OCI-LY7 (cell line): ENCODE data around the gene SYNDIG1L. TPM values are rescaled to one million over a fixed set of nuclear protein-coding genes. Genes with fewer than 3 reads are reported as not detected.

Source experiments
- BruUV-seq: library from RNA; stranded (reverse); fragments of 400-500 nt; replicated peaks from 2 replicates; lab custom pipeline; 2021; lab: Mats Ljungman, UMichigan
- CTCF ChIA-PET: fragments of 300-600 bp; sonication (Branson Sonifier 250); formaldehyde crosslinking; loops from one replicate; lab custom pipeline; 2022; ENCODE audit warnings: antibody characterized with exemption; ENCODE audit not compliant: unreplicated experiment; lab: Charles Lee
- POLR2A ChIA-PET: fragments of 300-600 bp; sonication (Branson Sonifier 250); formaldehyde crosslinking; loops from one replicate; lab custom pipeline; 2022; ENCODE audit warnings: antibody characterized with exemption; lab: Charles Lee
- DNase-seq: peaks from one replicate; pipeline ENCODE4 v3.0.0-alpha.2; 2015; ENCODE audit warnings: low spot score
- H2AFZ ChIP-seq: fragments of 200-600 bp; sonication (generic), shearing (Covaris generic); 2 replicates; pipeline ENCODE4 v1.6.1; 2014; ENCODE audit warnings: mild to moderate bottlenecking, antibody characterized with exemption, low read length, moderate library complexity
- H3K27ac ChIP-seq: fragments of 200-600 bp; sonication (generic); 2 replicates; pipeline ENCODE4 v1.5.1; 2014; ENCODE audit warnings: mixed run types, low read depth, mild to moderate bottlenecking, moderate library complexity, low read length, inconsistent platforms; ENCODE audit not compliant: poor library complexity, severe bottlenecking
- H3K36me3 ChIP-seq: fragments of 200-600 bp; sonication (generic); 2 replicates; pipeline ENCODE4 v1.6.1; 2014; ENCODE audit warnings: mild to moderate bottlenecking, antibody characterized with exemption, low read length, moderate library complexity, mixed read lengths; ENCODE audit not compliant: insufficient read depth
- H3K4me1 ChIP-seq: fragments of 200-600 bp; sonication (generic); 2 replicates; pipeline ENCODE4 v1.5.1; 2014; ENCODE audit warnings: mild to moderate bottlenecking, low read length; ENCODE audit not compliant: insufficient read depth, poor library complexity, severe bottlenecking
- H3K4me2 ChIP-seq: fragments of 200-600 bp; sonication (generic); 2 replicates; pipeline ENCODE4 v1.6.1; 2014; ENCODE audit warnings: mild to moderate bottlenecking, low read length
- H3K4me3 ChIP-seq: fragments of 200-600 bp; sonication (generic); 2 replicates; pipeline ENCODE4 v1.5.1; 2014; ENCODE audit warnings: mild to moderate bottlenecking, low read depth, low read length; ENCODE audit not compliant: poor library complexity, severe bottlenecking
- H3K79me2 ChIP-seq: fragments of 200-600 bp; sonication (generic); 2 replicates; pipeline ENCODE4 v1.6.1; 2016; ENCODE audit warnings: low read depth, mild to moderate bottlenecking, low read length, moderate library complexity, mixed read lengths; ENCODE audit not compliant: insufficient read depth
- H3K9me2 ChIP-seq: fragments of 200-600 bp; sonication (generic); 2 replicates; pipeline ENCODE4 v1.6.1; 2016; ENCODE audit warnings: mild to moderate bottlenecking, low read length, mixed read lengths; ENCODE audit not compliant: insufficient read depth
- H3K9me3 ChIP-seq: fragments of 200-600 bp; sonication (generic); 2 replicates; pipeline ENCODE4 v1.6.1; 2014; ENCODE audit warnings: mild to moderate bottlenecking, mixed run types, low read length, mixed read lengths
- H4K20me1 ChIP-seq: fragments of 200-600 bp; sonication (generic); 2 replicates; pipeline ENCODE4 v1.6.1; 2014; ENCODE audit warnings: mild to moderate bottlenecking, antibody characterized with exemption, low read length, moderate library complexity, mixed read lengths; ENCODE audit not compliant: insufficient read depth
- CTCF ChIP-seq: fragments of 200-600 bp; sonication (generic); conservative IDR thresholded peaks from 2 replicates; pipeline ENCODE4 v1.5.1; 2014; ENCODE audit warnings: mild to moderate bottlenecking, antibody characterized with exemption, low read length, moderate library complexity, mixed read lengths
- EZH2phosphoT487 ChIP-seq: fragments of 200-600 bp; sonication (generic); IDR thresholded peaks from 2 replicates; pipeline ENCODE4 v1.6.1; 2018; ENCODE audit warnings: low read depth, borderline replicate concordance, mild to moderate bottlenecking, mixed run types, antibody characterized with exemption, low read length, moderate library complexity, mixed read lengths
- intact Hi-C: fragments of 100-400 bp; cut with micrococcal nuclease; formaldehyde crosslinking; loops from one replicate; pipeline ENCODE4 v1.10.0; 2022; ENCODE audit not compliant: unreplicated experiment
- total RNA-seq, 2 experiments: library from RNA; depleted of rRNA in 1 of 2; stranded (reverse); fragments of >200 nt in 1 of 2; shearing (Covaris generic) in 1 of 2; gene quantifications; 2 replicates each; pipeline ENCODE4 v1.2.3, GENCODE V29; 2014 to 2022

The SYNDIG1L gene
- total RNA-seq, 2 experiments from 2014 or later = not detected

GRCh38 chr14:74415115-74415437 is 10.9 kb downstream of the SYNDIG1L start:
- Histone ChIP-seq H2AFZ (no peak overlapping the region), H3K79me2 (no peaks in the 10 kb centered on the region), H3K36me3 (no peaks in the 10 kb centered on the region), H3K27ac (no peak overlapping the region), H3K4me3 (no peak overlapping the region), H3K9me2 (no peaks in the 10 kb centered on the region), H3K4me1 (no peaks in the 10 kb centered on the region), H3K4me2 (no peak overlapping the region), H3K9me3 (no peaks in the 10 kb centered on the region), H4K20me1 (no peaks in the 10 kb centered on the region)
- no TSS peak for BruUV-seq
- intact Hi-C loops = no loop called here
- ChIA-PET CTCF (no interaction called here), POLR2A (interaction anchor here (0.6 kb wide), 1 partner anchor 94 kb away, joined by 5 read pairs; no protein-coding TSS in a partner anchor)
- no peak for DNase-seq
- TF ChIP-seq EZH2phosphoT487 (no peak), CTCF (no peak)

- no peaks in the 10 kb centered on the region for H3K36me3 ChIP-seq
- H3K9me2 ChIP-seq = no peaks in the 10 kb centered on the region
- TF ChIP-seq CTCF = no peak
- no peak for TF ChIP-seq EZH2phosphoT487
- no peaks in the 10 kb centered on the region for H4K20me1 ChIP-seq
- no peak overlapping the region for H3K4me3 ChIP-seq
- no peak overlapping the region for H3K4me2 ChIP-seq
- intact Hi-C loops = no loop called here
- no TSS peak for BruUV-seq
- POLR2A ChIA-PET = interaction anchor here (0.6 kb wide), 1 partner anchor 94 kb away, joined by 5 read pairs; no protein-coding TSS in a partner anchor
- no peak for DNase-seq
- CTCF ChIA-PET = interaction anchor here (0.6 kb wide), 1 partner anchor 9 kb away, joined by 3 read pairs; no protein-coding TSS in a partner anchor
- no peaks in the 10 kb centered on the region for H3K9me3 ChIP-seq
- H3K27ac ChIP-seq = no peak overlapping the region
- no peaks in the 10 kb centered on the region for H3K4me1 ChIP-seq
- no peaks in the 10 kb centered on the region for H3K79me2 ChIP-seq
- no peak overlapping the region for H2AFZ ChIP-seq
These were observed 11.5 kb downstream of the SYNDIG1L start for GRCh38 chr14:74414403-74415114.

- Histone ChIP-seq H3K4me3 (no peak overlapping the region), H3K9me2 (no peaks in the 10 kb centered on the region), H3K36me3 (no peaks in the 10 kb centered on the region), H3K4me2 (no peak overlapping the region), H3K4me1 (no peaks in the 10 kb centered on the region), H3K9me3 (no peaks in the 10 kb centered on the region), H3K79me2 (no peaks in the 10 kb centered on the region), H3K27ac (no peak overlapping the region), H2AFZ (no peak overlapping the region), H4K20me1 (no peaks in the 10 kb centered on the region)
- intact Hi-C loops = no loop called here
- CTCF ChIA-PET = no interaction called here
- BruUV-seq = no TSS peak
- TF ChIP-seq EZH2phosphoT487 = no peak
- TF ChIP-seq CTCF = no peak
- no peak for DNase-seq
- POLR2A ChIA-PET = no interaction called here
These were observed 12.4 kb downstream of the SYNDIG1L start for GRCh38 chr14:74413627-74414026.
